Vagina (tissue), 2 donors: ENCODE results near the gene CENPX.

Source experiments
- CTCF ChIP-seq, 3 experiments: fragments of 450-650 bp in 2 of 3; fragments of 200-600 bp in 1 of 3; sonication (generic) in 1 of 3; IDR thresholded peaks; one replicate each; pipeline ENCODE4 v1.5.1; 2017 to 2019; ENCODE audit warnings: antibody characterized with exemption in 3 of 3, mild to moderate bottlenecking in 2 of 3, moderate library complexity in 2 of 3
- POLR2A ChIP-seq, 2 donors: fragments of 450-650 bp; IDR thresholded peaks; one replicate each; pipeline ENCODE4 v1.6.1; 2017; ENCODE audit warnings: antibody characterized with exemption in 2 of 2, mild to moderate bottlenecking in 2 of 2, moderate library complexity in 2 of 2

GRCh38 chr17:82033359-82034085 lies 10.8 kb upstream of the CENPX start:
- TF ChIP-seq POLR2A (IDR thresholded peaks at IDR 0.05) (no peak), CTCF (IDR thresholded peaks at IDR 0.05) (no peak)
